Kidney (tissue), 14 donors: ENCODE results near the gene MMAB. TPM values are rescaled to one million over a fixed set of nuclear protein-coding genes. Genes with fewer than 3 reads are reported as not detected.

ENCODE experiments used
- DNase-seq, 5 donors: peaks; one replicate each; pipeline ENCODE4 v3.0.0-alpha.2; 2013 to 2020
- FAIRE-seq: peaks from 2 replicates; lab custom pipeline; 2012; peaks lifted over from hg19 to GRCh38; lab: Jason Lieb, UNC
- H3K27ac ChIP-seq, 2 donors: one replicate each; pipeline ENCODE4 v1.7.0; 2013; ENCODE audit warnings: low read depth in 2 of 2, low read length in 2 of 2, inconsistent platforms in 1 of 2
- H3K27me3 ChIP-seq: one replicate; pipeline ENCODE4 v1.7.1; 2013; ENCODE audit warnings: low read length, inconsistent platforms; ENCODE audit not compliant: control insufficient read depth, insufficient read depth
- H3K36me3 ChIP-seq, 3 donors: one replicate each; pipeline versions ENCODE4 v1.7.0 to v1.7.1; 2013; ENCODE audit warnings: low read length in 3 of 3, control low read depth in 1 of 3, inconsistent platforms in 1 of 3; ENCODE audit not compliant: insufficient read depth in 3 of 3, control insufficient read depth in 2 of 3
- H3K4me1 ChIP-seq, 3 donors: one replicate each; pipeline versions ENCODE4 v1.7.0 to v1.7.1; 2013; ENCODE audit warnings: low read length in 3 of 3, inconsistent platforms in 1 of 3, low read depth in 1 of 3; ENCODE audit not compliant: control insufficient read depth in 2 of 3, insufficient read depth in 2 of 3
- H3K4me3 ChIP-seq, 3 donors: one replicate each; pipeline versions ENCODE4 v1.7.0 to v1.8.1; 2013; ENCODE audit warnings: low read length in 3 of 3, control low read depth in 1 of 3, inconsistent platforms in 1 of 3
- H3K9ac ChIP-seq, 3 donors: one replicate each; pipeline versions ENCODE4 v1.7.0 to v1.7.1; 2013; ENCODE audit warnings: low read length in 3 of 3, control low read depth in 1 of 3, inconsistent platforms in 1 of 3
- H3K9me3 ChIP-seq, 3 donors: one replicate each; pipeline versions ENCODE4 v1.7.0 to v1.7.1; 2013; ENCODE audit warnings: low read length in 3 of 3, control low read depth in 1 of 3, inconsistent platforms in 1 of 3; ENCODE audit not compliant: control insufficient read depth in 2 of 3, insufficient read depth in 1 of 3
- CTCF ChIP-seq: IDR thresholded peaks from 3 replicates; pipeline ENCODE4 v1.5.1; 2012; ENCODE audit warnings: mild to moderate bottlenecking, moderate library complexity, borderline replicate concordance; ENCODE audit not compliant: insufficient read depth; ENCODE audit errors: extremely low read depth
- intact Hi-C: fragments of 100-400 bp; cut with DNase I; formaldehyde crosslinking; loops from one replicate; pipeline ENCODE4 v1.11.1; 2022
- polyA plus RNA-seq: library from polyadenylated mRNA; stranded (reverse); fragments of 350-450 nt; fragmentation: Illumina TruSeq; extraction: RNeasy Lipid Tissue Mini Kit (QIAGEN cat#74804); gene quantifications from one replicate; pipeline ENCODE4 v1.2.3, GENCODE V29; 2014; ENCODE audit warnings: low read depth, low replicate concordance; ENCODE audit not compliant: insufficient read depth
- total RNA-seq: library from RNA; stranded (reverse); fragmentation: NEBNext Ultra II Directional; extraction: Animal tissue kit (Norgen Biotek cat#: 25700); gene quantifications from one replicate; pipeline ENCODE4 v1.2.1, GENCODE V29; 2021
- donor health status: control.
- donor health status: control.
- donor health status: control.
- donor health status: control.
- donor health status: control.
- donor health status: DM: yes; HTN: yes; CAD: no.
- donor health status: Normal renal cell carcinoma (clear cell type).

The MMAB gene
- total and polyA plus RNA-seq, 2 donors from 2014 or later = 42.9 to 96.3 TPM

DNA sequence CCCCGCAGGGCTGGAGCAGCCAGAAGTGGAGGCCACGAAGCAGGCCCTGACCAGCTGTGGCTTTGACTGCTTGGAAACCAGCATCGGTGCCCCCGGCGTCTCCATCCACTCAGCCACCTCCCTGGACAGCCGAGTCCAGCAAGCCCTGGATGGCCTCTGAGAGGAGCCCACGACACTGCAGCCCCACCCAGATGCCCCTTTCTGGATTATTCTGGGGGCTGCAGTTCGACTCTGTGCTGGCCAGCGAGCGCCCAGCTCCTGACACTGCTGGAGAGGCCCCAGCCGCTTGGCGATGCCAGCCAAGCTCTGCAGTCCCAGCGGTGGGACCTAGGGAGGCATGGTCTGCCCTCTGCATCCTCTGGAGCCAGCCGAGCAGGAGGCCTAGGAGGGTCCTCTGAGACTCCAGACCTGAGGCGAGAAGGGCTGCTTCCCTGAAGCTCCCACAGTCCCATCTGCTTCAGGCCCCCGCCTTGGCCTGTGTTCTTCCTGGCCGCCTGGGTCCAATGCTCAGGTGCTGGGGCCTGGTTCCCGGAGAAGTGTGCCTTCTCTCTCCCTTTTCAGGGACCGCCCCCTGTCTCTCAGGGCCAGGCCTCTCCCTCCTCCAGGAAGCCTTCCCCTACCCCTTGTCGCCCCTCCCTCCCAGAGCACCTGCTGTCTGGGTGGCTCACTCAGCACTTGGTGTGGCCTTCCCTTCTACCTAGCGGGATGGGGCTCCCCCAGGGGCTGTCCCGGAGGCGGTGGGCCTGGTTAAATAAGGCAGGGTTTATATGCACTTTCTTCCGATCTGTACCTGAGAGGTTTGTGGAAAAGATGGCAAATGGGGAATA lies 23.3 kb upstream of the MMAB start:
- no peak for TF ChIP-seq CTCF
- no peaks in the 10 kb centered on the region for H3K27me3 ChIP-seq
- no peak overlapping the region for H3K4me3 ChIP-seq
- intact Hi-C loops = loop anchor here (5.0 kb wide), 1 partner anchor 176 kb away; no protein-coding TSS in a partner anchor
- no peaks in the 10 kb centered on the region for H3K9me3 ChIP-seq
- FAIRE-seq = no peak
- no peak overlapping the region for H3K27ac ChIP-seq
- H3K36me3 ChIP-seq = peaks cover 0 to 5% (median 3%) of the 10 kb centered on the region in 3 donors
- no peak for DNase-seq
- no peak overlapping the region for H3K9ac ChIP-seq
- H3K4me1 ChIP-seq = peaks cover 0 to 10% (median 5%) of the 10 kb centered on the region in 3 donors

- H3K4me1 ChIP-seq = peaks cover 0 to 10% (median 5%) of the 10 kb centered on the region in 3 donors
- TF ChIP-seq CTCF = no peak
- no peak overlapping the region for H3K4me3 ChIP-seq
- DNase-seq (no peak), FAIRE-seq (no peak)
- H3K27ac ChIP-seq = no peak overlapping the region
- H3K36me3 ChIP-seq = peaks cover 0 to 7% (median 3%) of the 10 kb centered on the region in 3 donors
- no peaks in the 10 kb centered on the region for H3K27me3 ChIP-seq
- H3K9me3 ChIP-seq = no peaks in the 10 kb centered on the region
- H3K9ac ChIP-seq = no peak overlapping the region
- intact Hi-C loops = loop anchor here (5.0 kb wide), 1 partner anchor 177 kb away; no protein-coding TSS in a partner anchor
Observed at GRCh38 chr12:109595321-109595902, 22.1 kb upstream of the MMAB start.

- no peak overlapping the region for H3K27ac ChIP-seq
- TF ChIP-seq CTCF = no peak
- no peaks in the 10 kb centered on the region for H3K27me3 ChIP-seq
- no peaks in the 10 kb centered on the region for H3K9me3 ChIP-seq
- FAIRE-seq (no peak), DNase-seq (no peak)
- peaks cover 0 to 10% (median 5%) of the 10 kb centered on the region in 3 donors for H3K4me1 ChIP-seq
- intact Hi-C loops = loop anchor here (5.0 kb wide), 1 partner anchor 178 kb away; no protein-coding TSS in a partner anchor
- H3K9ac ChIP-seq = no peak overlapping the region
- no peak overlapping the region for H3K4me3 ChIP-seq
- peaks cover 0 to 7% (median 3%) of the 10 kb centered on the region in 3 donors for H3K36me3 ChIP-seq
Observed at GRCh38 chr12:109594556-109595317, 21.4 kb upstream of the MMAB start.
